Measurements from ENCODE around the gene ATL2. TPM values are rescaled to one million over a fixed set of nuclear protein-coding genes. Genes with fewer than 3 reads are reported as not detected.

The ATL2 gene
- total and polyA plus RNA-seq, 2 experiments from 2014 or later: 28.0 to 72.4 TPM

DNA sequence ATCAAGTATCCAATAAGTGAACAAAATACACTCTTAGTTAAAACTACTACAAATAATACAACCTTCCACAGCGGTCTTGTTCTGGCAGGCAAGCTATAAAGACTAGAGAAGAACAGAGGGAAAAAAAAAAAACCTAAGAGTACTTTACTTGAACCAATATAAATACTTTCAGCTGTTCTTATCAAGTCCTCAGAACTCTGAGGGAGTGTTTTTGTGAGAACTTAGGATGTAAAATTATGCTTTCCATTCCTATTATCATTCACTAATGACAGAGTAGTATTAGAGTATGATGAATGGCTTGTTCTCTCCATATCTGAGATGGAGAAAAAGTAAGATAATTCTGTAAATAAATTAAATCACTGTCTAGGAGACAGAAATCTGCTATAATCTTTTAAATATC lies 68.3 kb downstream of the ATL2 start:
- H3K36me3 ChIP-seq (replicated peaks; ENCODE audit: insufficient read depth, low read depth): peaks cover 3% of the 10 kb centered on the region
- no peak for DNase-seq (ENCODE audit: low spot score)
- H3K27me3 ChIP-seq: no peaks in the 10 kb centered on the region
- no peak overlapping the region for H3K4me3 ChIP-seq
- H3K4me2 ChIP-seq: no peak overlapping the region
- no peaks in the 10 kb centered on the region for H4K20me1 ChIP-seq (ENCODE audit: insufficient read depth, poor library complexity, severe bottlenecking)
- H2AFZ ChIP-seq: no peak overlapping the region
- H3K9me2 ChIP-seq (replicated peaks; ENCODE audit: insufficient read depth): no peaks in the 10 kb centered on the region
- no peaks in the 10 kb centered on the region for H3K9me3 ChIP-seq (ENCODE audit: low read depth)
- WGBS (ENCODE audit: low lambda C conversion rate, missing lambda C conversion rate): 70% methylated on average over 1 of the region's 1 CpG
- no peaks in the 10 kb centered on the region for H3K4me1 ChIP-seq (ENCODE audit: insufficient read depth)
- TF ChIP-seq EZH2 (IDR thresholded peaks at IDR 0.05; ENCODE audit: borderline replicate concordance) (no peak), EZH2phosphoT487 (IDR thresholded peaks at IDR 0.05; ENCODE audit: low read depth, severe bottlenecking, unreplicated experiment) (no peak)
- TF ChIP-seq, protein P1, sequence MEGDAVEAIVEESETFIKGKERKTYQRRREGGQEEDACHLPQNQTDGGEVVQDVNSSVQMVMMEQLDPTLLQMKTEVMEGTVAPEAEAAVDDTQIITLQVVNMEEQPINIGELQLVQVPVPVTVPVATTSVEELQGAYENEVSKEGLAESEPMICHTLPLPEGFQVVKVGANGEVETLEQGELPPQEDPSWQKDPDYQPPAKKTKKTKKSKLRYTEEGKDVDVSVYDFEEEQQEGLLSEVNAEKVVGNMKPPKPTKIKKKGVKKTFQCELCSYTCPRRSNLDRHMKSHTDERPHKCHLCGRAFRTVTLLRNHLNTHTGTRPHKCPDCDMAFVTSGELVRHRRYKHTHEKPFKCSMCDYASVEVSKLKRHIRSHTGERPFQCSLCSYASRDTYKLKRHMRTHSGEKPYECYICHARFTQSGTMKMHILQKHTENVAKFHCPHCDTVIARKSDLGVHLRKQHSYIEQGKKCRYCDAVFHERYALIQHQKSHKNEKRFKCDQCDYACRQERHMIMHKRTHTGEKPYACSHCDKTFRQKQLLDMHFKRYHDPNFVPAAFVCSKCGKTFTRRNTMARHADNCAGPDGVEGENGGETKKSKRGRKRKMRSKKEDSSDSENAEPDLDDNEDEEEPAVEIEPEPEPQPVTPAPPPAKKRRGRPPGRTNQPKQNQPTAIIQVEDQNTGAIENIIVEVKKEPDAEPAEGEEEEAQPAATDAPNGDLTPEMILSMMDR (IDR thresholded peaks at IDR 0.05; ENCODE audit: poor library complexity): no peak
- H3K27ac ChIP-seq: no peak overlapping the region
- H3K79me2 ChIP-seq: peaks cover 14% of the 10 kb centered on the region

DNA sequence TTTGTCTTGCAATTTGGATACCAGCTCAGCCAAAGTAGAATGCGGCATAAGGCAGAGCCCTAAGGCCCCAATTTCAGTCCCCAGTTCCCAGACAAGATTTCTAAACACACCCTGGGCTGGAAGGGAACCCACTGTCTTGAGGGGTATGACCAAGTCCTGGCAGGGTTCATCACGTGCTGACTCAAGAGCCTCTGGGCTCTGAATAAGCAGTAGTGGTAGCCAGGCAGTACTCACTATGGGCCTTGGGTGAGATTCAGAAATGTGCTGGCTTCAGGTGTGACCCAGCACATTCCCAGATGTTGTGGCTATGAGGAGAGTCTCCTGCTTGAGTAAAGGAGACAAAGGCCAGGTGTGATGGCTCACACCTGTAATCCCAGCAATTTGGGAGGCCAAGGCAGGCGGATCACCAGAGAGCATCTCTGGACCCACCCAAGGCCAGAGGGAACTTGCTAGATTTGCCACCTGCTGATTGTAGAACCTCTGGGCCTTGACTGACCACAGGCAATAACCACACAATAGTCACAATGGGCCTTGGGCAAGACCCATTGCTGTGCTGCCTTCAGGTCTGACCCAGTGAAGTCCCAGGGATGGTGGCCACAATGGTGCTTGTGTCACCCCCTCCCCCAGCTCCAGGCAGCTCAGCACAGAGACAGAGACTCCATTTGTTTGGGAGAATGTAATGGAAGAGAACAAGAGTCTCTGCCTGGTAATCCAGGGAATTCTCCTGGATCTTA lies 74.9 kb downstream of the ATL2 start:
- TF ChIP-seq, protein P1 (IDR thresholded peaks at IDR 0.05; ENCODE audit: poor library complexity): no peak
- no peak for TF ChIP-seq EZH2phosphoT487 (IDR thresholded peaks at IDR 0.05; ENCODE audit: low read depth, severe bottlenecking, unreplicated experiment)
- TF ChIP-seq EZH2 (IDR thresholded peaks at IDR 0.05; ENCODE audit: borderline replicate concordance): no peak
- peaks cover 22% of the 10 kb centered on the region for H3K79me2 ChIP-seq
- H3K4me2 ChIP-seq: no peak overlapping the region
- no peak for DNase-seq (ENCODE audit: low spot score)
- H3K9me3 ChIP-seq (ENCODE audit: low read depth): no peaks in the 10 kb centered on the region
- no peaks in the 10 kb centered on the region for H3K36me3 ChIP-seq (replicated peaks; ENCODE audit: insufficient read depth, low read depth)
- no peak overlapping the region for H3K4me3 ChIP-seq
- no peak overlapping the region for H2AFZ ChIP-seq
- H3K4me1 ChIP-seq (ENCODE audit: insufficient read depth): no peaks in the 10 kb centered on the region
- H4K20me1 ChIP-seq (ENCODE audit: insufficient read depth, poor library complexity, severe bottlenecking): no peaks in the 10 kb centered on the region
- H3K27ac ChIP-seq: no peak overlapping the region
- WGBS (ENCODE audit: low lambda C conversion rate, missing lambda C conversion rate): 98% methylated on average over 3 of the region's 3 CpGs
- H3K27me3 ChIP-seq: no peaks in the 10 kb centered on the region
- H3K9me2 ChIP-seq (replicated peaks; ENCODE audit: insufficient read depth): no peaks in the 10 kb centered on the region

DNA sequence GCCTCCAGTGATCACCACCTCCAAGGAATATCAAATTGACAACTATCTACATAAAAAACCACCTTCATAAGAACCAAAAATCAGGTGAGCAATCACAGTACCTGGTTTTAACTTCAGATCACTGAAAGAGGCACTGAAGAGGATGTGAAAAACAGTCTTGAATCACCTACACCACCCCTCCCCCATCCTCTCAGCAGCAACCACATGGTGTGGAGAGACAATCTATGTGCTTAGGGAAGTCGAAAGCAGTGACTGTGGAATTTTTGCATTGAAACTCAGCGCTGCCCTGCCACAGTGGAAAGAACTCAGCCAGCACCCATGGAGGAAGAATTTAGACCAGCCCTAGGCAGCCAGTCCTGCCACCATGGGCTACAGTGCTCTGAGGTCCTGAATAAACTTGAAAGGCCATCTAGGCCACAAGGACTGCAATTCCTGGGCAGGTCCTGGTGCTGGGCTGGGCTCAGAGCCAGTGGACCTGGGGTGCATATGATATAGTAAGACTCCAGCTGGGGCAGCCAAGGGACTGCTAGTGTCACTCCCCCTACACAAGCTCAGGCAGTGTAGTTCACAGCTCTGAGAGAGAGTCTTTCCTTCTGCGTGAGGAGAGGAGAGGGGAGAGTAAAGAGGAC lies 75.6 kb downstream of the ATL2 start:
- Histone ChIP-seq H3K9me3 (ENCODE audit: low read depth) (no peaks in the 10 kb centered on the region), H3K79me2 (peaks cover 22% of the 10 kb centered on the region), H3K4me3 (no peak overlapping the region), H3K9me2 (replicated peaks; ENCODE audit: insufficient read depth) (no peaks in the 10 kb centered on the region), H3K4me2 (no peak overlapping the region), H3K27ac (no peak overlapping the region), H4K20me1 (ENCODE audit: insufficient read depth, poor library complexity, severe bottlenecking) (no peaks in the 10 kb centered on the region), H3K36me3 (replicated peaks; ENCODE audit: insufficient read depth, low read depth) (no peaks in the 10 kb centered on the region), H3K4me1 (ENCODE audit: insufficient read depth) (no peaks in the 10 kb centered on the region), H2AFZ (no peak overlapping the region), H3K27me3 (no peaks in the 10 kb centered on the region)
- DNase-seq (ENCODE audit: low spot score): no peak
- TF ChIP-seq, protein P1 (IDR thresholded peaks at IDR 0.05; ENCODE audit: poor library complexity): no peak
- TF ChIP-seq EZH2phosphoT487 (IDR thresholded peaks at IDR 0.05; ENCODE audit: low read depth, severe bottlenecking, unreplicated experiment) (no peak), EZH2 (IDR thresholded peaks at IDR 0.05; ENCODE audit: borderline replicate concordance) (no peak)
- 60% methylated on average over 3 of the region's 3 CpGs for WGBS (ENCODE audit: low lambda C conversion rate, missing lambda C conversion rate)

Data from hepatocyte (in vitro differentiated cells).